Measurements from ENCODE around the gene ENTPD8. TPM values are rescaled to one million over a fixed set of nuclear protein-coding genes. Genes with fewer than 3 reads are reported as not detected.

Gene ENTPD8
- total and polyA plus RNA-seq, 2 of the 4 experiments (the other 2 are of a cell fraction) = 0.07 TPM; not detected in 1

GRCh38 chr9:137459601-137460362 is 18.6 kb upstream of the ENTPD8 start:
- Histone ChIP-seq H2BK15ac (ENCODE audit: low read depth, low read length) (peak overlapping the region; percentile 62; the same call in 1 of the 3 replicates), H2BK5ac (ENCODE audit: low read depth, low read length, poor library complexity, severe bottlenecking) (peak overlapping the region; percentile 53), H4K8ac (ENCODE audit: low read depth in 2 of 2, low read length in 2 of 2) (peak overlapping the region; percentile 98 to 100), H2AK5ac (ENCODE audit: low read depth, low read length) (peak overlapping the region; percentile 73; the same call in 1 of the 2 replicates), H3K18ac (ENCODE audit: low read depth, low read length) (peak overlapping the region; percentile 45; the same call in 1 of the 2 replicates), H3K27ac (ENCODE audit: insufficient read depth, low read length) (peak overlapping the region; percentile 84), H3K4me1 (ENCODE audit: control insufficient read depth, insufficient read depth, low read length) (peaks cover 18% of the 10 kb centered on the region), H3K79me1 (ENCODE audit: low read depth in 1 of 2, low read length in 2 of 2) (peaks cover 3 to 34% of the 10 kb centered on the region in 2 experiments; a peak in 3 of 4 replicates), H2BK120ac (ENCODE audit: low read depth, low read length) (peak overlapping the region; percentile 62; the same call in 1 of the 2 replicates), H3K9ac (ENCODE audit: low read depth, low read length) (peak overlapping the region; percentile 77), H4K91ac (ENCODE audit: insufficient read depth, low read depth, low read length) (peak overlapping the region; percentile 86), H2AFZ (replicated peaks; ENCODE audit: low read length, poor library complexity) (peak overlapping the region; percentile 100), H3K9me1 (ENCODE audit: insufficient read depth, low read length) (no peaks in the 10 kb centered on the region), H4K20me1 (ENCODE audit: insufficient read depth, low read length) (peaks cover 32% of the 10 kb centered on the region), H3K27me3 (ENCODE audit: control insufficient read depth, insufficient read depth, low read length) (no peaks in the 10 kb centered on the region), H3K36me3 (ENCODE audit: control insufficient read depth, insufficient read depth, low read length) (peaks cover 20% of the 10 kb centered on the region), H3K9me3 (ENCODE audit: control insufficient read depth, insufficient read depth, low read length) (no peaks in the 10 kb centered on the region), H2AK9ac (replicated peaks; ENCODE audit: low read depth, low read length, poor library complexity) (peak overlapping the region; percentile 88), H4K5ac (ENCODE audit: low read depth, low read length) (peak overlapping the region; percentile 76), H3K14ac (replicated peaks; ENCODE audit: low read depth, low read length) (peak overlapping the region; percentile 89), H3K23ac (ENCODE audit: low read depth, low read length) (no peak overlapping the region), H3K4ac (ENCODE audit: low read depth, low read length) (peak overlapping the region; percentile 83), H3K4me3 (ENCODE audit: insufficient read depth, low read depth, low read length) (peak overlapping the region; percentile 13; the same call in 1 of the 2 replicates), H3K56ac (ENCODE audit: extremely low read depth, insufficient read depth, low read length) (no peak overlapping the region), H2BK20ac (ENCODE audit: low read depth, low read length) (peak overlapping the region; percentile 34; the same call in 1 of the 2 replicates), H3K4me2 (ENCODE audit: low read depth, low read length) (peak overlapping the region; percentile 73)
- DNase-seq (no peak), ATAC-seq (ENCODE audit: low read depth) (peak; percentile 1; the same call in 1 of the 2 replicates)
- ChIA-PET CTCF (no interaction called here), POLR2A (ENCODE audit: unreplicated experiment) (interaction anchor here (0.6 kb wide), 1 partner anchor 581 kb away, joined by 7 read pairs; no protein-coding TSS in a partner anchor)
- in situ Hi-C loops (cut with MboI; ENCODE audit: low sequenced_read_pairs) (no loop called here), dilution Hi-C loops (cut with HindIII; ENCODE audit: low sequenced_read_pairs, unreplicated experiment) (no loop called here), intact Hi-C loops (cut with micrococcal nuclease) (no loop called here)
- no TSS peak for BruUV-seq (replicated peaks)
- 38% methylated on average over 6 of the region's 15 CpGs; no CpG with 5 or more reads in 1 of the 2 experiments for WGBS, 2 experiments (ENCODE audit: extremely low coverage in 2 of 2, insufficient read length in 1 of 2)
- TF ChIP-seq RFX5 (IDR thresholded peaks at IDR 0.05; ENCODE audit: low read depth, low read length) = no peak
- TF ChIP-seq MAFK (IDR thresholded peaks at IDR 0.05; ENCODE audit: low read depth, low read length) = no peak
- no peak for TF ChIP-seq POLR2A (IDR thresholded peaks at IDR 0.05; ENCODE audit: low read depth, low read length)
- TF ChIP-seq FOS (IDR thresholded peaks at IDR 0.05; ENCODE audit: low read depth, low read length) = no peak
- no peak for TF ChIP-seq MXI1 (IDR thresholded peaks at IDR 0.05; ENCODE audit: borderline replicate concordance, low read depth, low read length)
- TF ChIP-seq RCOR1 (IDR thresholded peaks at IDR 0.05; ENCODE audit: insufficient replicate concordance, low read length) = no peak
- no peak for TF ChIP-seq ELK1 (IDR thresholded peaks at IDR 0.05; ENCODE audit: borderline replicate concordance, low read depth, low read length)
- no peak for TF ChIP-seq CTCF (conservative IDR thresholded peaks at IDR 0.05; ENCODE audit: low read depth, low read length)
- no peak for TF ChIP-seq BHLHE40 (IDR thresholded peaks at IDR 0.05; ENCODE audit: low read depth, low read length)
- TF ChIP-seq RAD21 (IDR thresholded peaks at IDR 0.05; ENCODE audit: low read length) = no peak
- TF ChIP-seq CEBPB (IDR thresholded peaks at IDR 0.05; ENCODE audit: low read depth, low read length) = no peak
- no peak for TF ChIP-seq NFE2L2 (IDR thresholded peaks at IDR 0.05; ENCODE audit: low read depth, low read length)
- no peak for TF ChIP-seq SMC3 (IDR thresholded peaks at IDR 0.05; ENCODE audit: low read depth, low read length)
- no peak for TF ChIP-seq USF2 (IDR thresholded peaks at IDR 0.05; ENCODE audit: low read depth, low read length)

Data from IMR-90 (cell line).